ENCODE results near the gene NAV2. TPM values are rescaled to one million over a fixed set of nuclear protein-coding genes. Genes with fewer than 3 reads are reported as not detected.

NAV2 gene
- total RNA-seq, 1 experiment from 2014 or later, result 23.3 TPM

DNA sequence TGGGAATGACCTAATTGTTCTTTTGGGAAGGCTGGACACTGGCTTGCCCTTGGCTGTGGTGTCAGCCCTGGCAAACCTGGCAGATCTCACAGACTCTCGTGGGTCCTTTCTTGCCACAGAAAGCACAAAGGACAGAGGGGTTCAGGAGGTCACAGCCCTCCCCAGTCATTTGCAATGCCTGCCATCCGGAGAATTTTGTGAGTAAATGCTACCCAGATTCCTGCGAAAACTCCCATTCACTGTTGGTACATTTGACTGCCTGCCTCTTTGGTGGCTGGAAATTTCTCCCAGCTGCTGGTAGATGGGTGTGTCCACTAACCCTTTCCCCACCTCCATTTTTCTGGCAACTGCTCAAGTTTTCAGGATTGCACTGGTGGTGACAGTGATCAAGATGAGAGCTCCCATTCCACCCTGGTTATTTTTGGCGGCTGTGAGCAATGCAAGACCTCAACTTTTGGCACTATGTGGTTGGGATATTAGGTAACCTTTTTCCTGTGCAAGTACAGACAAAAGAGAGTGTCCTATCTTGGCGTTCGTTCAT lies 155.7 kb downstream of the NAV2 start:
- no peaks in the 10 kb centered on the region for H3K9me2 ChIP-seq (ENCODE audit: insufficient read depth)
- no peaks in the 10 kb centered on the region for H3K36me3 ChIP-seq (ENCODE audit: low read depth)
- POLR2A ChIA-PET (ENCODE audit: unreplicated experiment), result interaction anchor here (0.7 kb wide), 1 partner anchor 28 kb away, joined by 3 read pairs; no protein-coding TSS in a partner anchor
- no peak overlapping the region for H3K4me2 ChIP-seq
- no peak for TF ChIP-seq CTCF (conservative IDR thresholded peaks at IDR 0.05)
- TF ChIP-seq EZH2 (IDR thresholded peaks at IDR 0.05; ENCODE audit: low read depth), result no peak
- H2AFZ ChIP-seq, result no peak overlapping the region
- H3K27me3 ChIP-seq (ENCODE audit: insufficient read depth, low read depth), result no peaks in the 10 kb centered on the region
- no peaks in the 10 kb centered on the region for H3F3A ChIP-seq (ENCODE audit: insufficient read depth, low read depth)
- CTCF ChIA-PET, result interaction anchor here (0.7 kb wide), 1 partner anchor 148 kb away, joined by 3 read pairs; no protein-coding TSS in a partner anchor
- intact Hi-C loops (cut with micrococcal nuclease; ENCODE audit: unreplicated experiment), result no loop called here
- H3K9me3 ChIP-seq (ENCODE audit: insufficient read depth, low read depth), result no peaks in the 10 kb centered on the region
- H3K4me3 ChIP-seq, result no peak overlapping the region
- no TSS peak for BruUV-seq (replicated peaks)
- H3K27ac ChIP-seq, result no peak overlapping the region
- H4K20me1 ChIP-seq (ENCODE audit: insufficient read depth), result no peaks in the 10 kb centered on the region
- DNase-seq, result peak in 1 of 2 experiments; percentile 47
- H3K4me1 ChIP-seq (replicated peaks; ENCODE audit: insufficient read depth), result no peaks in the 10 kb centered on the region
- H3K79me2 ChIP-seq (ENCODE audit: low read depth), result no peaks in the 10 kb centered on the region

GRCh38 chr11:19868871-19869270 lies 156.2 kb downstream of the NAV2 start:
- Histone ChIP-seq H3F3A (ENCODE audit: insufficient read depth, low read depth) (no peaks in the 10 kb centered on the region), H3K79me2 (ENCODE audit: low read depth) (no peaks in the 10 kb centered on the region), H3K4me1 (replicated peaks; ENCODE audit: insufficient read depth) (no peaks in the 10 kb centered on the region), H3K9me3 (ENCODE audit: insufficient read depth, low read depth) (no peaks in the 10 kb centered on the region), H3K4me2 (no peak overlapping the region), H3K27ac (no peak overlapping the region), H3K4me3 (no peak overlapping the region), H4K20me1 (ENCODE audit: insufficient read depth) (no peaks in the 10 kb centered on the region), H2AFZ (no peak overlapping the region), H3K36me3 (ENCODE audit: low read depth) (no peaks in the 10 kb centered on the region), H3K27me3 (ENCODE audit: insufficient read depth, low read depth) (no peaks in the 10 kb centered on the region), H3K9me2 (ENCODE audit: insufficient read depth) (no peaks in the 10 kb centered on the region)
- no peak for DNase-seq
- ChIA-PET POLR2A (ENCODE audit: unreplicated experiment) (interaction anchor here (0.7 kb wide), 1 partner anchor 29 kb away, joined by 3 read pairs; no protein-coding TSS in a partner anchor), CTCF (interaction anchor here (0.5 kb wide), 1 partner anchor 312 kb away, joined by 5 read pairs; no protein-coding TSS in a partner anchor)
- BruUV-seq (replicated peaks), result no TSS peak
- intact Hi-C loops (cut with micrococcal nuclease; ENCODE audit: unreplicated experiment), result no loop called here
- TF ChIP-seq EZH2 (IDR thresholded peaks at IDR 0.05; ENCODE audit: low read depth) (no peak), CTCF (conservative IDR thresholded peaks at IDR 0.05) (no peak)

DNA sequence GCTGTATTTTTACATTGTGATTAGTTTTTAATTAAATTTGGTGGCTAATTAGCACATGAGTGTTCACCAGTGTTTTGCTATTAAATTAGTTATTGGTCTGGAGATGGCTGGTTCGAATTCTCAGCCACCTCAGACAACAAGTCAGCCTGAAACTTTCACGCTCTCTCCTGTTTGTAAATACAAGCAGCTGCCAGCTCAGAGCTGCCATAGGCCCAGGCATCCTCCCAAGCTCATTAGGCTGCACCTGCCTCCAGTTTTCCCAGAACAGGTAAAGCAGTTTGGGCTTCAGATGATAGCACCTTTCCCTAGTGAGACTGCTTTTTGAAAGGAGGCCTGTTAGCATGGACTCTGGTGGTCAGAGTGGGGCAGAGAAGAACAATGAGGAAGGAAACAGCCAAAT lies 156.8 kb downstream of the NAV2 start:
- intact Hi-C loops (cut with micrococcal nuclease; ENCODE audit: unreplicated experiment), result no loop called here
- no TSS peak for BruUV-seq (replicated peaks)
- Histone ChIP-seq H3K4me1 (replicated peaks; ENCODE audit: insufficient read depth) (no peaks in the 10 kb centered on the region), H2AFZ (no peak overlapping the region), H3K79me2 (ENCODE audit: low read depth) (no peaks in the 10 kb centered on the region), H3K9me2 (ENCODE audit: insufficient read depth) (no peaks in the 10 kb centered on the region), H3K36me3 (ENCODE audit: low read depth) (no peaks in the 10 kb centered on the region), H3K9me3 (ENCODE audit: insufficient read depth, low read depth) (no peaks in the 10 kb centered on the region), H3K27ac (no peak overlapping the region), H3K4me3 (no peak overlapping the region), H3F3A (ENCODE audit: insufficient read depth, low read depth) (no peaks in the 10 kb centered on the region), H3K27me3 (ENCODE audit: insufficient read depth, low read depth) (no peaks in the 10 kb centered on the region), H3K4me2 (no peak overlapping the region), H4K20me1 (ENCODE audit: insufficient read depth) (no peaks in the 10 kb centered on the region)
- CTCF ChIA-PET, result no interaction called here
- DNase-seq, result no peak
- POLR2A ChIA-PET (ENCODE audit: unreplicated experiment), result no interaction called here
- TF ChIP-seq CTCF (conservative IDR thresholded peaks at IDR 0.05) (no peak), EZH2 (IDR thresholded peaks at IDR 0.05; ENCODE audit: low read depth) (no peak)

Data from PC-9 (cell line).